Psoas muscle (tissue), 8 donors: ENCODE data around the gene KCNH5. TPM values are rescaled to one million over a fixed set of nuclear protein-coding genes. Genes with fewer than 3 reads are reported as not detected.
"Not testable (repeated sequence)": the region's sequence is repeated elsewhere in the genome, so short reads cannot be mapped to it uniquely, and the experiment has no call there.

Experiments
- ATAC-seq, 4 donors: fragments of 200-7000 bp; cut with Tn5 transposase; one replicate each; pipeline ENCODE4 v1.9.1; 2020; ENCODE audit warnings: moderate library complexity in 3 of 4, mild to moderate bottlenecking in 2 of 4
- DNase-seq, 2 donors: peaks; one replicate each; pipeline ENCODE4 v3.0.0-alpha.2; 2020
- H3K27ac ChIP-seq: fragments of 200-600 bp; one replicate; pipeline ENCODE4 v1.8.0; 2022
- H3K27me3 ChIP-seq, 3 donors: fragments of 200-600 bp in 1 of 3; one replicate each; pipeline versions ENCODE4 v1.6.1 to v1.8.0; 2013 to 2022; ENCODE audit warnings: low read length in 2 of 3, mild to moderate bottlenecking in 2 of 3, moderate library complexity in 1 of 3; ENCODE audit not compliant: insufficient read depth in 3 of 3
- H3K36me3 ChIP-seq, 2 donors: fragments of 200-600 bp in 1 of 2; one replicate each; pipeline versions ENCODE4 v1.6.1 to v1.8.0; 2013 to 2022; ENCODE audit warnings: low read depth in 1 of 2, mild to moderate bottlenecking in 1 of 2, moderate library complexity in 1 of 2; ENCODE audit not compliant: insufficient read depth in 1 of 2
- H3K4me1 ChIP-seq: fragments of 200-600 bp; one replicate; pipeline ENCODE4 v1.8.0; 2022
- H3K4me3 ChIP-seq: fragments of 200-600 bp; one replicate; pipeline ENCODE4 v1.8.0; 2022; ENCODE audit warnings: mild to moderate bottlenecking
- H3K9me3 ChIP-seq: fragments of 200-600 bp; one replicate; pipeline ENCODE4 v1.8.0; 2022
- CTCF ChIP-seq: fragments of 200-600 bp; IDR thresholded peaks from one replicate; pipeline ENCODE4 v1.8.0; 2022; ENCODE audit warnings: antibody characterized with exemption
- WGBS, 3 donors: extraction: QIAGEN DNeasy Blood & Tissue Kit; methylation state at CpG; one replicate each; pipeline versions ENCODE4 v1.1.6 to v1.1.7; 2013; 5-methylcytosine and 5-hydroxymethylcytosine counted together
- intact Hi-C, 2 donors: fragments of 100-400 bp; cut with DNase I; formaldehyde crosslinking; loops; one replicate each; pipeline versions ENCODE4 v1.11.0 to v1.14.2; 2022
- polyA plus RNA-seq, 3 donors: library from polyadenylated mRNA; stranded (reverse); fragments of 200-250 nt; gene quantifications; one replicate each; pipeline ENCODE4 v1.2.3, GENCODE V29; 2013
- total RNA-seq, 4 donors: library from RNA; stranded (reverse); fragmentation: NEBNext Ultra II Directional in 2 of 4; extraction: Animal tissue kit (Norgen Biotek cat#: 25700) in 2 of 4; gene quantifications; one replicate each; pipeline versions ENCODE4 v1.2.1 to v1.2.4, GENCODE V29; 2021 to 2023
- donor health status: healthy with polysubstance abuse.
- donor health status: DM: no; HTN: no; CAD: no; lungs with moderate emphysema.
- donor health status: Bipolar disorder and iron deficiency.
- donor health status: healthy.
- donor health status: DM: yes; HTN: yes; CAD: no.
- donor health status: DM: no; HTN: no; CAD: no.
- donor health status: DM: no; HTN: no; CAD: no.
- donor health status: DM: yes; HTN: yes; CAD: no.

KCNH5 gene
- total and polyA plus RNA-seq, 7 donors: under 0.01 TPM; not detected in 6

- DNase-seq: no peak
- H3K27ac ChIP-seq: no peak overlapping the region
- no peak for ATAC-seq
- no peaks in the 10 kb centered on the region for H3K36me3 ChIP-seq
- H3K4me1 ChIP-seq: no peaks in the 10 kb centered on the region
- H3K4me3 ChIP-seq: no peak overlapping the region
- 55 to 59% (median 59%) methylated on average over 3 of the region's 3 CpGs for WGBS, 3 donors
- TF ChIP-seq CTCF: no peak
- intact Hi-C loops: no loop called here
- H3K9me3 ChIP-seq: no peaks in the 10 kb centered on the region
- no peaks in the 10 kb centered on the region for H3K27me3 ChIP-seq
Measured at GRCh38 chr14:62800577-62800976, 244.7 kb downstream of the KCNH5 start.

- no peaks in the 10 kb centered on the region for H3K36me3 ChIP-seq
- H3K4me3 ChIP-seq: no peak overlapping the region
- no peaks in the 10 kb centered on the region for H3K4me1 ChIP-seq
- intact Hi-C loops: no loop called here
- no peak for ATAC-seq
- H3K27ac ChIP-seq: no peak overlapping the region
- TF ChIP-seq CTCF: no peak
- H3K27me3 ChIP-seq: no peaks in the 10 kb centered on the region
- no peak for DNase-seq
- H3K9me3 ChIP-seq: no peaks in the 10 kb centered on the region
- WGBS, 3 donors: 82 to 88% (median 83%) methylated on average over 3 of the region's 3 CpGs
Measured at GRCh38 chr14:62796431-62796830, 248.8 kb downstream of the KCNH5 start.

- WGBS, 3 donors: 87 to 88% (median 88%) methylated on average over 5 of the region's 5 CpGs
- peaks cover 11% of the 10 kb centered on the region for H3K9me3 ChIP-seq
- DNase-seq: no peak
- H3K27ac ChIP-seq: no peak overlapping the region
- H3K27me3 ChIP-seq: no peaks in the 10 kb centered on the region
- intact Hi-C loops: no loop called here
- TF ChIP-seq CTCF: no peak
- no peak for ATAC-seq
- no peaks in the 10 kb centered on the region for H3K4me1 ChIP-seq
- H3K4me3 ChIP-seq: no peak overlapping the region
- H3K36me3 ChIP-seq: no peaks in the 10 kb centered on the region
Measured at GRCh38 chr14:62792578-62792977, 252.7 kb downstream of the KCNH5 start.

GRCh38 chr14:62781328-62781727 is 263.9 kb downstream of the KCNH5 start:
- DNase-seq, intact Hi-C loops, H3K27me3 ChIP-seq, H3K4me1 ChIP-seq, H3K36me3 ChIP-seq, H3K4me3 ChIP-seq, H3K27ac ChIP-seq, H3K9me3 ChIP-seq, ATAC-seq: not testable (repeated sequence)
- WGBS, 3 donors: 65 to 76% (median 70%) methylated on average over 15 of the region's 15 CpGs

- Histone ChIP-seq H3K36me3 (no peaks in the 10 kb centered on the region), H3K27ac (no peak overlapping the region), H3K9me3 (no peaks in the 10 kb centered on the region), H3K4me1 (no peaks in the 10 kb centered on the region), H3K27me3 (no peaks in the 10 kb centered on the region), H3K4me3 (no peak overlapping the region)
- no peak for TF ChIP-seq CTCF
- DNase-seq (no peak), ATAC-seq (no peak)
- intact Hi-C loops: no loop called here
- WGBS, 3 donors: 61 to 78% (median 75%) methylated on average over 1 of the region's 1 CpG
Measured at GRCh38 chr14:62778852-62779251, 266.4 kb downstream of the KCNH5 start.
